ENCODE data around the gene SYNDIG1.

- no peak for TF ChIP-seq EZH2 (IDR thresholded peaks at IDR 0.05; ENCODE audit: insufficient read depth, low read length)
- TF ChIP-seq, protein P1, sequence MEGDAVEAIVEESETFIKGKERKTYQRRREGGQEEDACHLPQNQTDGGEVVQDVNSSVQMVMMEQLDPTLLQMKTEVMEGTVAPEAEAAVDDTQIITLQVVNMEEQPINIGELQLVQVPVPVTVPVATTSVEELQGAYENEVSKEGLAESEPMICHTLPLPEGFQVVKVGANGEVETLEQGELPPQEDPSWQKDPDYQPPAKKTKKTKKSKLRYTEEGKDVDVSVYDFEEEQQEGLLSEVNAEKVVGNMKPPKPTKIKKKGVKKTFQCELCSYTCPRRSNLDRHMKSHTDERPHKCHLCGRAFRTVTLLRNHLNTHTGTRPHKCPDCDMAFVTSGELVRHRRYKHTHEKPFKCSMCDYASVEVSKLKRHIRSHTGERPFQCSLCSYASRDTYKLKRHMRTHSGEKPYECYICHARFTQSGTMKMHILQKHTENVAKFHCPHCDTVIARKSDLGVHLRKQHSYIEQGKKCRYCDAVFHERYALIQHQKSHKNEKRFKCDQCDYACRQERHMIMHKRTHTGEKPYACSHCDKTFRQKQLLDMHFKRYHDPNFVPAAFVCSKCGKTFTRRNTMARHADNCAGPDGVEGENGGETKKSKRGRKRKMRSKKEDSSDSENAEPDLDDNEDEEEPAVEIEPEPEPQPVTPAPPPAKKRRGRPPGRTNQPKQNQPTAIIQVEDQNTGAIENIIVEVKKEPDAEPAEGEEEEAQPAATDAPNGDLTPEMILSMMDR (IDR thresholded peaks at IDR 0.05; ENCODE audit: insufficient read depth, low read depth, low read length), result no peak
These were observed 11.1 kb downstream of the SYNDIG1 start for GRCh38 chr20:24480509-24480908.

Measured in astrocyte (in vitro differentiated cells and primary cell).